Liver (tissue), 9 donors: ENCODE measurements around the gene ITGBL1. TPM values are rescaled to one million over a fixed set of nuclear protein-coding genes. Genes with fewer than 3 reads are reported as not detected.

Experiments used
- DNase-seq: peaks from one replicate; pipeline ENCODE4 v3.0.0-alpha.2; 2017; ENCODE audit warnings: low spot score
- H3K27ac ChIP-seq, 2 donors: one replicate each; pipeline ENCODE4 v1.7.0; 2013; ENCODE audit warnings: inconsistent platforms in 2 of 2, low read length in 2 of 2, control low read depth in 1 of 2, low read depth in 1 of 2, mild to moderate bottlenecking in 1 of 2
- H3K27me3 ChIP-seq, 4 donors: one replicate each; pipeline versions ENCODE4 v1.6.1 to v1.7.0; 2013; ENCODE audit warnings: low read length in 3 of 4, inconsistent platforms in 1 of 4, mild to moderate bottlenecking in 1 of 4, moderate library complexity in 1 of 4; ENCODE audit not compliant: control insufficient read depth in 4 of 4, insufficient read depth in 4 of 4
- H3K36me3 ChIP-seq, 4 donors: one replicate each; pipeline versions ENCODE4 v1.6.1 to v1.7.0; 2013; ENCODE audit warnings: low read length in 3 of 4, mild to moderate bottlenecking in 3 of 4, low read depth in 1 of 4, moderate library complexity in 1 of 4; ENCODE audit not compliant: control insufficient read depth in 4 of 4, insufficient read depth in 3 of 4
- H3K4me1 ChIP-seq, 4 donors: one replicate each; pipeline versions ENCODE4 v1.6.1 to v1.7.0; 2013; ENCODE audit warnings: low read length in 3 of 4, mild to moderate bottlenecking in 3 of 4, moderate library complexity in 1 of 4; ENCODE audit not compliant: control insufficient read depth in 4 of 4, insufficient read depth in 4 of 4
- H3K4me3 ChIP-seq, 3 donors: one replicate each; pipeline versions ENCODE4 v1.6.1 to v1.7.0; 2013; ENCODE audit warnings: low read length in 3 of 3, control low read depth in 1 of 3, low read depth in 1 of 3, mild to moderate bottlenecking in 1 of 3
- H3K9ac ChIP-seq, 2 donors: one replicate each; pipeline ENCODE4 v1.7.0; 2013; ENCODE audit warnings: low read length in 2 of 2, mild to moderate bottlenecking in 2 of 2, moderate library complexity in 2 of 2, control low read depth in 1 of 2, low read depth in 1 of 2
- H3K9me3 ChIP-seq, 4 donors: one replicate each; pipeline versions ENCODE4 v1.6.1 to v1.7.0; 2013; ENCODE audit warnings: low read length in 3 of 4; ENCODE audit not compliant: control insufficient read depth in 4 of 4
- ATF3 ChIP-seq: IDR thresholded peaks from 2 replicates; pipeline ENCODE4 v1.6.1; 2016; ENCODE audit warnings: antibody characterized with exemption
- CTCF ChIP-seq: fragments of 150-350 bp; IDR thresholded peaks from 2 replicates; pipeline ENCODE4 v1.5.1; 2017; ENCODE audit warnings: improper control_type of control experiment, low read depth, low read length; ENCODE audit not compliant: missing input control
- EGR1 ChIP-seq, 2 donors: IDR thresholded peaks; 2 replicates each; pipeline ENCODE4 v1.6.1; 2016 to 2018; ENCODE audit warnings: antibody characterized with exemption in 2 of 2, low read depth in 2 of 2
- FOXA1 ChIP-seq: IDR thresholded peaks from 2 replicates; pipeline ENCODE4 v1.6.1; 2016; ENCODE audit warnings: antibody characterized with exemption
- FOXA2 ChIP-seq: IDR thresholded peaks from 2 replicates; pipeline ENCODE4 v1.6.1; 2016; ENCODE audit warnings: antibody characterized with exemption
- GABPA ChIP-seq, 2 donors: IDR thresholded peaks in 1 of 2; conservative IDR thresholded peaks in 1 of 2; 2 replicates each; pipeline ENCODE4 v1.6.1; 2016; ENCODE audit warnings: antibody characterized with exemption in 2 of 2, mild to moderate bottlenecking in 1 of 2, moderate library complexity in 1 of 2
- HNF4A ChIP-seq, 2 donors: conservative IDR thresholded peaks; 2 replicates each; pipeline ENCODE4 v1.6.1; 2016; ENCODE audit warnings: antibody characterized with exemption in 2 of 2, mild to moderate bottlenecking in 2 of 2
- HNF4G ChIP-seq: IDR thresholded peaks from 2 replicates; pipeline ENCODE4 v1.6.1; 2016; ENCODE audit warnings: antibody characterized with exemption
- JUND ChIP-seq, 2 donors: IDR thresholded peaks; 2 replicates each; pipeline ENCODE4 v1.6.1; 2016; ENCODE audit warnings: antibody characterized with exemption in 2 of 2
- MAX ChIP-seq: IDR thresholded peaks from 2 replicates; pipeline ENCODE4 v1.6.1; 2016; ENCODE audit warnings: antibody characterized with exemption
- NR2F2 ChIP-seq: IDR thresholded peaks from 2 replicates; pipeline ENCODE4 v1.6.1; 2016; ENCODE audit warnings: antibody characterized with exemption
- RAD21 ChIP-seq, 2 donors: IDR thresholded peaks; 2 replicates each; pipeline ENCODE4 v1.6.1; 2016; ENCODE audit warnings: antibody characterized with exemption in 2 of 2, mild to moderate bottlenecking in 2 of 2
- REST ChIP-seq: IDR thresholded peaks from 2 replicates; pipeline ENCODE4 v1.6.1; 2016; ENCODE audit warnings: antibody characterized with exemption, mild to moderate bottlenecking
- RXRA ChIP-seq, 2 donors: IDR thresholded peaks; 2 replicates each; pipeline ENCODE4 v1.6.1; 2017 to 2018; ENCODE audit warnings: antibody characterized with exemption in 2 of 2, mild to moderate bottlenecking in 1 of 2
- SP1 ChIP-seq: IDR thresholded peaks from 2 replicates; pipeline ENCODE4 v1.6.1; 2018; ENCODE audit warnings: antibody characterized with exemption, mild to moderate bottlenecking
- TAF1 ChIP-seq: conservative IDR thresholded peaks from 2 replicates; pipeline ENCODE4 v1.6.1; 2016; ENCODE audit warnings: antibody characterized with exemption, mild to moderate bottlenecking
- YY1 ChIP-seq: IDR thresholded peaks from 2 replicates; pipeline ENCODE4 v1.6.1; 2016; ENCODE audit warnings: antibody characterized with exemption, mild to moderate bottlenecking
- ZBTB33 ChIP-seq: IDR thresholded peaks from 2 replicates; pipeline ENCODE4 v1.6.1; 2016; ENCODE audit warnings: antibody characterized with exemption
- WGBS: extraction: QIAGEN DNeasy Blood & Tissue Kit; methylation state at CpG from one replicate; pipeline ENCODE4 v1.1.7; 2013; 5-methylcytosine and 5-hydroxymethylcytosine counted together
- polyA plus RNA-seq, 2 donors: library from polyadenylated mRNA; stranded (reverse) in 1 of 2; unstranded in 1 of 2; fragments of 200-250 nt in 1 of 2; fragments of >200 nt in 1 of 2; fragmentation: Nextera tagmentation in 1 of 2; extraction: Ambion mirVana in 1 of 2; gene quantifications; one replicate each; pipeline versions ENCODE4 v1.2.1 to v1.2.3, GENCODE V29; 2013 to 2015
- total RNA-seq, 2 donors: library from RNA; depleted of rRNA; stranded (reverse); fragments of >200 nt; gene quantifications; one replicate each; pipeline ENCODE4 v1.2.3, GENCODE V29; 2014
- donor health status: healthy.
- donor health status: healthy.
- donor health status: healthy.
- donor health status: healthy.
- donor health status: healthy.

ITGBL1 gene
- total and polyA plus RNA-seq, 4 donors = 0.28 to 2.2 (median 1.2) TPM

GRCh38 chr13:101703838-101704237 is 251.4 kb downstream of the ITGBL1 start:
- Histone ChIP-seq H3K9me3 (no peaks in the 10 kb centered on the region), H3K4me1 (peaks cover 0 to 15% (median 8%) of the 10 kb centered on the region in 4 donors), H3K27me3 (no peaks in the 10 kb centered on the region), H3K27ac (no peak overlapping the region), H3K36me3 (no peaks in the 10 kb centered on the region), H3K4me3 (no peak overlapping the region), H3K9ac (no peak overlapping the region)
- DNase-seq = no peak
- TF ChIP-seq JUND (IDR thresholded peaks at IDR 0.05) (no peak), RXRA (IDR thresholded peaks at IDR 0.05) (no peak), MAX (no peak), ATF3 (no peak), NR2F2 (no peak), EGR1 (IDR thresholded peaks at IDR 0.05; ENCODE audit: low read depth in 2 of 2) (no peak)
- WGBS = 70% methylated on average over 3 of the region's 3 CpGs

GRCh38 chr13:101706651-101707050 is 254.2 kb downstream of the ITGBL1 start:
- Histone ChIP-seq H3K4me3 (no peak overlapping the region), H3K4me1 (peaks cover 3 to 18% (median 11%) of the 10 kb centered on the region in 4 donors), H3K9ac (no peak overlapping the region), H3K27ac (peak overlapping the region in 1 of 2 donors; percentile 0), H3K36me3 (no peaks in the 10 kb centered on the region), H3K9me3 (no peaks in the 10 kb centered on the region), H3K27me3 (no peaks in the 10 kb centered on the region)
- DNase-seq = no peak
- WGBS = 35% methylated on average over 6 of the region's 6 CpGs
- TF ChIP-seq HNF4A (conservative IDR thresholded peaks at IDR 0.05) = peak; percentile 48 to 59
- peak; percentile 83 for TF ChIP-seq YY1
- no peak for TF ChIP-seq CTCF
- TF ChIP-seq NR2F2 = no peak
- no peak for TF ChIP-seq FOXA2
- TF ChIP-seq RXRA (IDR thresholded peaks at IDR 0.05) = peak; percentile 34 to 44
- TF ChIP-seq ZBTB33 = peak; percentile 52
- TF ChIP-seq GABPA (IDR thresholded peaks at IDR 0.05 in 1 of 2, conservative IDR thresholded peaks at IDR 0.05 in 1 of 2) = peak in 1 of 2 donors; percentile 34
- TF ChIP-seq EGR1 (IDR thresholded peaks at IDR 0.05; ENCODE audit: low read depth in 2 of 2) = peak in 1 of 2 donors; percentile 63
- no peak for TF ChIP-seq FOXA1
- no peak for TF ChIP-seq ATF3
- TF ChIP-seq MAX = peak; percentile 94
- TF ChIP-seq TAF1 = no peak
- peak; percentile 56 to 62 for TF ChIP-seq RAD21 (IDR thresholded peaks at IDR 0.05)
- TF ChIP-seq SP1 = peak; percentile 24
- no peak for TF ChIP-seq HNF4G
- TF ChIP-seq REST = no peak
- TF ChIP-seq JUND (IDR thresholded peaks at IDR 0.05) = peak; percentile 21 to 37
